GM12874 (cell line): Measurements from ENCODE around the gene GALNT4.

Experiments
- TF ChIP-seq, protein P1 (sequence below): IDR thresholded peaks from 2 replicates; pipeline ENCODE4 v1.5.1; 2011; ENCODE audit warnings: low read depth, mild to moderate bottlenecking, control low read depth, low read length, moderate library complexity; ENCODE audit not compliant: insufficient read depth

Gene GALNT4

DNA sequence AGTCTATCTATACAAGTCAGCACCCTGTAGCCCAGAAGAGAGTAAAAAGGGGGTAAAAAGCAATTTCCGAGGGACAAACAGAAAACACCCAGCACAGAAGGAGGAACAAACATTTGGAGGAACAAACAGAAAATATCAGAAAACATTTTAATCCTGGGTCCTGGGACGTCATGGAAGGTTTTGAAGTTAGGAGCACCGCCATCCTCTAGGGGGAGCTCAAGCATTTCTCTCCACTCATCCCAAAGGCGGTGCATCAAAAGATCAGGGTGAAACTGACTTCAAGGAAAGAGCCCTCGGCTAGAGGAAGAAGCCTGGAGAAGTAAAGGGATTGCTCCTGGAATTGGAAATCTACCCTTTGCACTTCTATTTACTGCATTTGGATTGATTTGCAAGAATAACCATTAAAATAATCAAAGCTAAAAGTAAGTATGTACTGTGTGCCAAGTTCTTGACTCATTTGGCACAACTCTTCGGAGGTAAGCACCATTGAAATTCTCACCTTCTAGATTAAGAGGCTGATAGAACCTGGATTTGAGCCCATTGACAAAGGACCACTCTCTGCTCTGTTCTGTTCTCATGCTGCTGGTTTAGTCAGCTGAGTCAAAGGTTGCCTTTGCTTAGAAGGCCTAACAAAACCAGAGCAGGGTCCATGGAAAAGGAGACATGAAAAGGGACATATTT is 18.5 kb upstream of the GALNT4 start:
- TF ChIP-seq, protein P1, sequence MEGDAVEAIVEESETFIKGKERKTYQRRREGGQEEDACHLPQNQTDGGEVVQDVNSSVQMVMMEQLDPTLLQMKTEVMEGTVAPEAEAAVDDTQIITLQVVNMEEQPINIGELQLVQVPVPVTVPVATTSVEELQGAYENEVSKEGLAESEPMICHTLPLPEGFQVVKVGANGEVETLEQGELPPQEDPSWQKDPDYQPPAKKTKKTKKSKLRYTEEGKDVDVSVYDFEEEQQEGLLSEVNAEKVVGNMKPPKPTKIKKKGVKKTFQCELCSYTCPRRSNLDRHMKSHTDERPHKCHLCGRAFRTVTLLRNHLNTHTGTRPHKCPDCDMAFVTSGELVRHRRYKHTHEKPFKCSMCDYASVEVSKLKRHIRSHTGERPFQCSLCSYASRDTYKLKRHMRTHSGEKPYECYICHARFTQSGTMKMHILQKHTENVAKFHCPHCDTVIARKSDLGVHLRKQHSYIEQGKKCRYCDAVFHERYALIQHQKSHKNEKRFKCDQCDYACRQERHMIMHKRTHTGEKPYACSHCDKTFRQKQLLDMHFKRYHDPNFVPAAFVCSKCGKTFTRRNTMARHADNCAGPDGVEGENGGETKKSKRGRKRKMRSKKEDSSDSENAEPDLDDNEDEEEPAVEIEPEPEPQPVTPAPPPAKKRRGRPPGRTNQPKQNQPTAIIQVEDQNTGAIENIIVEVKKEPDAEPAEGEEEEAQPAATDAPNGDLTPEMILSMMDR: peak; percentile 82

DNA sequence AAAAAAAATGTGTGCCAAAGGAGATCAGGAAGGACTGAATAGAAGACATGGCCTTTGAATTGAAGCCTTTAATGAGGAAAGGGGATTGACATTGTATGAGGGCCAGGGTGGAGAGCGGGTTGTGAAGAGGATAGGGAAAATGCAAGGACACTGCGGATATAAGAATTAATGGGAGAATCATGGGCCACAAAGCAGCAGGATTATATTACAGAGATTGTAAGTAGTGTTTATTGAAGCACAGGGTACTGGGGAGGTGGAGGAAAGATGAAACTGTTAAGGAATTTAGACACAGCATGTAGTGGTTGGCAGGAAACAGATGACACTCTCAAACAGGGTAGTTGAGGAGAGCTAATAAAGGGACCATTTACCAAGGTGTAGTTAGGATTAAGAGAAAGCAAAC is 17.6 kb upstream of the GALNT4 start:
- TF ChIP-seq, protein P1: no peak

DNA sequence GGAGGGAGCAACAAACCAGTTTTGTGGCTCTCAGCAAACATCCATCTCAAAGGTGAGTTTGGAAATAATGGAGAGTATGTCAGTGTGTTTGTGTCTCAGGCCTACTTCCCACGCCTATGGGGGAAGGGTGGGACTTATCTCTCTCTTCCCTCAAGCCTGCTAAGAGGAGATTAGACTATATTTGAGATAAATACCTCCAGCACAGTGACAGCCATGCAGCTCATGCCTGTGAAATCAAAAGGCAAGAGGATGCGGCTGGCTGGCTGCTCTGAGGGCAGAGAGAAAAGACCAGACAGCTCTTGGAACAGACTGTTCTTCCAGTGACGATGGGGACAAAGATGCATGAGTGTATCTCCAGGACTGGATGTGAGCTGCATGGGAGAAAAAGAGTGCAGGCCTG is 16.0 kb upstream of the GALNT4 start:
- TF ChIP-seq, protein P1: no peak

DNA sequence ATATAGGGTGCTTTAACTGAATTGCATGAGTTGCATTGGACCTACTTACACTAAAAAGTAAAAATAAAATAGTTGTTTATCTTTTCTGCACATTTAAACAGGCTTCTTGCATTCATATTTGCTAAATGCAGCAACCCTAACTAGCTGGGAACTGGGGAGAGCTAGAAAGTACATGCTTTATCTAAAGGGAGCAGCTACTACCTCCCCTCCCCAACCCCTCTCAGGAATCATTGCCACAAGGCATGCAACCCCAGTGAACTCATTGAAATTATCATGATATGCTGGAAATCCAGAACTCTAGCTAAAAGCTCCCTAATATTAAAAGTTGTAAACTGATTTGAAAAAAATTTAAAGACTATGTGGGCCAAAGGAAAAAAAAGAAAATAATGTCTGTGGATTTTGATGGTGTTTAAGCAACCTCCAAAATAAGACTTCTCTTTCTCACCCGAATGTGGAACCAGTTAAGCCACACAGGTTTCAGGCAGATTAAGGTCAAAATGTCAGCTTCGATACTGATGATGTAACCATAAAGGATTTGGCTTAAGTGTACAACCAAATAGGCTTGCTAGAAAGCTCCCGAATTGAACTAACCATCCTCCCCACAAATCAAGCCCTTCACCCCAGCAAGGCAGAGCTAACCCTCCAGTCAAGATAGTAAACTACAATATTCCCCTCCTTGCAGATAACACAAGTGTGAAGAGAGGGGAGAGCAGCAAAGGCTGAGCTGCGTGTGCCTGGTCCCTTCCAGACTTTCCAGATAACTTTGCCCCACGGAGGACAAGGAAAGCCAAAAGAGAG is 15.0 kb upstream of the GALNT4 start:
- TF ChIP-seq, protein P1: no peak

DNA sequence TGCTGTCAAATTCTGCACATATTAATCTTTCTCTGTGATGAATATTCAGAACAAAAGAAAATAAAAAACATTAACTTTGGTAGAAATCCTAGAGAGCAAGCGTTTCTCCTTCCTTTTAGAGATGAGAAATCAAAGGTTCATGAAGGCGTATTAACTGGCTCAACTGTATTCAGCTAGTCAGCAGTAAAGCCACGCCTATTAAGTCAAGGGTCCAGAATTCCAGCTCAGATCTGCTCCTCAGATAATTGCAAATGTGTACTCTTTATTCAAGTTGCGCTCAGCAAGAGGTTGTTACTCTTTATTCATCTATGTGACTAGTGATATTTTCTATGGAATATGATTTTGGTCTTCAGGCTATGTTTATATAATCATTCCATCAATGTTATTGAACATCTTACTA is 14.3 kb upstream of the GALNT4 start:
- TF ChIP-seq, protein P1: no peak

DNA sequence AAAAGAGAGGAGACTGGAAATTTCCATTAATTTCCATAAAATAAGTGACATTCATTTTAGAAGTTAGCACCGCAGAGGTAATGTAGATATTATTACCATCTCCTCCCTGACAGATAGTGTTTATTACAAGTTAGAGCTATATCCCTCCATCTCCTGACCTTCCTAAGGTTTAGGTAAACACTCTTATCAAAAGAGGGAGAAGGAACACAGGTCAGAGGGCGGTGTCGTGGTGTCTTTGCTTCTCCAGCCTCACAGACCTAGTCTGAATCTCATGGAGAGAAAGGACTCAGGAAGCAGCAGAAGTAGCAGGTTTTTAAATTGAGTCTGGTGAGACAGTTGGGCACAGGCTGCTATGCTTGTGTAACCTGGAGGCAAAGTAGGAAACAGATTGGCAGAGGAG is 12.8 kb upstream of the GALNT4 start:
- TF ChIP-seq, protein P1: no peak

DNA sequence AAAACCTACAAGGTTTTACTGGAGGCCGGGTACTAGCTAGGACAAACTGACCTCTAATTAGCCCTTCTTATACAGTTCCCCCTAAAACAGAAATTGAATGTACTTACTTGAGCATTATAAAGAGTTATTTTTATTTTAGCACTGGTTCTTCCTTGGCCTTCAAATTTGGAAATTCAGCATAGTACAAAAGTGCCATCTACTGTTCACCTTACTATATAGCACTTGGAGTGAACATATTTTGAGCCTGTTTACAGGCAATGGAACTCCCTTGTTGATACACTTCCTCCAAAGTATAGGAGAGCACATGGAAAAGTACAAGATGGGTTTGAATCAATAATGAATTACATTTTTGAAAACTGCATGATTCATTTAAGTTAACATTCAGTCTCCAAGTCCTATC is 5.1 kb upstream of the GALNT4 start:
- TF ChIP-seq, protein P1: peak; percentile 48; the same call in 1 of the 2 replicates
